Measurements from ENCODE around the gene CHCHD6.
A peak's percentile ranks its signal among the peaks of the same experiment; 100 is the strongest.

The CHCHD6 gene, protein sequence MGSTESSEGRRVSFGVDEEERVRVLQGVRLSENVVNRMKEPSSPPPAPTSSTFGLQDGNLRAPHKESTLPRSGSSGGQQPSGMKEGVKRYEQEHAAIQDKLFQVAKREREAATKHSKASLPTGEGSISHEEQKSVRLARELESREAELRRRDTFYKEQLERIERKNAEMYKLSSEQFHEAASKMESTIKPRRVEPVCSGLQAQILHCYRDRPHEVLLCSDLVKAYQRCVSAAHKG

DNA sequence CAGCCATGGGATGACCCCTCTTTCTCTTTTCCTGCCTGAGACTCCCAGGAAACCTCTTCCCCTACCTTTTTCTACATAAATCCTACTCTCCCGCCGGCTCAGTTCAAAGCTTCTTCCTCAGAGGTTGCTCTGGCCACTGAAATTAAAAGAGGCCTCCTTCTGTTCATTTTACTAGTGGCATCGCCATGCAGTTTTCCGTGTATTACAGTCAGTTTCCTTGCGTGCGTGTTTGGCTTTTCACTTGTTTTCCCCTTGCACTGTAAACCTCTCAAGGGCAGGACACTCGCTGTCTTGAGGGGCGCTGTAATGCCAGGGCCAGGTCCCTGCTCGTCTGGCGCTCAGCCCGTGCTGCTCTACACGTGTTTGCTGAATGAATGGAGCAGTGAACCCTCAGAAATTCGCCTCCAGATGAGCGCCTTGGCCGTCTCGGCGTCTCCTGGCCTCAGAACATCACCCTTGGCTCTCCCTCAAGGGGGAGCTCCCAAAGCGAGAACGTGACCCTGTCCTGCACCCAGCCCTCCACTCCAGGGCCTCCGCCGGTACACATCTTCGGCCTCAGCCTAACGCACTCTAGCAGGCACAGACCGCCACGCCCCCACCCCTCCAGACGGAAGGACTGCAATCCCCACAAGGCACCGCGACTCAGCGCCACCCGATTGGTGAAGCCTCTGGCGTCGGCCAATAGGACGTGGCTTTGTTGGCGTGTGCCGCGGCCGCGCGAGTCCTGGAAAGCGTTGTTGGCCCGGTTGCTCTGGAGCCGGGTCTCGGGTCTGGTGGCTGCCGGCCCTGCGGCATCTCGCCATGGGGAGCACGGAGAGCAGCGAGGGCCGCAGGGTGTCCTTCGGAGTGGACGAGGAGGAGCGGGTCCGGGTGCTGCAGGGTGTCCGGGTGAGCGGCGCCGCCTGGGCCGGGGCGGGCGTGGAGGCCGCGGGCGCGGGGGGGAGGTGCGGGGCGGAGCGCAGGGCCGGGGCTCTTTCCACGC lies at the start of gene CHCHD6:
Gene CHCHD6 (plus strand): TSS at position 729 of the 982 bp plus-strand sequence. CDS start 73 bp downstream, at position 802.
- Histone ChIP-seq H3K27me3 (ENCODE audit: insufficient read depth, low read length) (no peaks in the 10 kb centered on the region), H2AFZ (ENCODE audit: low read depth, low read length) (peak within 1 kb of the TSS; percentile 33), H3K4me3 (ENCODE audit: low read length) (peak within 1 kb of the TSS; percentile 75), H3K9me3 (ENCODE audit: low read length) (no peaks in the 10 kb centered on the region), H3K4me1 (ENCODE audit: insufficient read depth, low read length) (peaks cover 6% of the 10 kb centered on the region), H3K36me3 (ENCODE audit: insufficient read depth, low read length) (no peaks in the 10 kb centered on the region)

DNA sequence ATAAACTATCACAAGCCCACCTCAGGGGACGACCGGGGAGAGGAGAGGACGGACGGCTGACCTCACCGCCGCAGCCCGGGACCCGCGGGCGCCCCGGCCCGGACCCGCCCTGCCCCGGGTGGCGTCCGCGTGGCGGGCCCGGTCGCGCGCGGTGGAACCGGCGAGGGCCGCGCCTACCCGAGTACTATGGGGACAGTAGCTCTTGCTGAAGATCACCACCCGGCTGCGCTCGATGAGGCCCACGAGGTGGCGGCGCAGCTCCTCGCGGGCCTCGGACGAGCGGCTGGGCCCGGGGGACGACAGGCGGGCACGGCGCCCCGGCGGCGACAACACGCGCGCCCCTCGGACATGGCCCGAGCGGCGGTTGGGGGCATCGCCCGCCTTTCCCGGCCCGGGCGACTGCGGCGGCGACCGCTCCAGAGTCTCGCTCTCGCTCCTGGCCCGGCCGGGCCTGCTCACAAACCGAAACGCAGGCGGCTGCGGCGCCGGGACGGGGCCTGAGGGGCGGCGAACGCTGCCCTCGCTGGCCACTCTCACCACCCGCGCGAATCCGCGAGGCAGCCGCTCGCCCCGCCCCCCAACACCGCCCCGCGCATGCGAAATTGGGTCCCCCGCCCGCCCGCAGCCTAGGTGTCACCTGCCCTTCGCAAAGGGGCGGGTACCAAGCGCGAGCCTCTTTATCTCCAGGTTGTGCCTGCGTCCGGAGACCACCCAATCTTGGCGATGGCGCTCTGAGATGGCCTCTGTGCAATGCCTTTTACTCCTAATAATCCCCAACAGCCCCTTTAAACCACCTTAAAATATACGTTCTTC lies 49.3 kb upstream of the CHCHD6 start, which contains the start of gene TXNRD3:
Gene TXNRD3 (minus strand): TSS at position 554 of the 813 bp plus-strand sequence.
- H3K4me3 ChIP-seq (ENCODE audit: low read length), result peak within 1 kb of the TSS; percentile 79
- peak within 1 kb of the TSS; percentile 99 for H2AFZ ChIP-seq (ENCODE audit: low read depth, low read length)
- no peaks in the 10 kb centered on the region for H3K9me3 ChIP-seq (ENCODE audit: low read length)
- H3K36me3 ChIP-seq (ENCODE audit: insufficient read depth, low read length), result no peaks in the 10 kb centered on the region
- peaks cover 4% of the 10 kb centered on the region for H3K4me1 ChIP-seq (ENCODE audit: insufficient read depth, low read length)
- H3K27me3 ChIP-seq (ENCODE audit: insufficient read depth, low read length), result no peaks in the 10 kb centered on the region

- Histone ChIP-seq H3K4me3 (ENCODE audit: low read length) (no peak overlapping the region), H3K4me1 (ENCODE audit: insufficient read depth, low read length) (peaks cover 4% of the 10 kb centered on the region), H2AFZ (ENCODE audit: low read depth, low read length) (no peak overlapping the region), H3K9me3 (ENCODE audit: low read length) (no peaks in the 10 kb centered on the region), H3K36me3 (ENCODE audit: insufficient read depth, low read length) (no peaks in the 10 kb centered on the region), H3K27me3 (ENCODE audit: insufficient read depth, low read length) (no peaks in the 10 kb centered on the region)
Measured at GRCh38 chr3:126655887-126656286, 48.2 kb upstream of the CHCHD6 start.

DNA sequence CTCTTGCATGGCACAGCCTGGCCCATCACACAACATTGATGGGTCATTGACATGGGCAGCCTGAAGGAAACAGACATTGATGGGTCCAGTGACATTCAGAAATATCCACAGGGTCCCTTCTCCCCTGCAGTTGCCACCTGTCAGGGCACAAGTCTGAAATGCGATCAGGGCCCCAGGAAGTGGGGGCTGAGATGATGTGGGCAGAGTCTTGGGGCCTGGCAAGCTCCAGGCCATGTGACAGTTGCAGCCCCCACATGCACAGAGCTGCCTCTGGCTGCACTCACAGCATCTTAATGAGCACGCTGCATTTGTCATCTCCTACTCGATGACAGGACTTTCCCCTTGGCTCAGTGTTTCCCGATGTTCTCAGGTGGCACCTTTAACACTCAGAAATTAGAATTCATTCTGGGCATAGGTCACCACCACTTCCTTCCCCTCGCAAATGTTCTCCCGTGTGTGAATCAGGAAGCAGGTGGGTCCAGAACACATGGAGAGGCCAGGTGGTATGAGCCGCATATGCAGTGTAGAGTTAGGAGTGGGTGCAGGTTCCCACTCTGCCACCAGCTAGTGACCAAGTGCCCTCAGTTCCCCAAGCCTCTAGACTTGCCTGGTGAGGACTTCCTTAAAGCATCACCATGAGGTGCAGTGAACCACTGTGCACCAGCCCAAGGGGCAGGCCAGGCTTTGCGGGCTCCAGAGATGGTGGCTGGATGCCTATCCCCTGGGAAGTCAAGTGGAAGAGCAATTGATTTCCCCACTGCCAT lies 47.5 kb upstream of the CHCHD6 start:
- Histone ChIP-seq H3K27me3 (ENCODE audit: insufficient read depth, low read length) (no peaks in the 10 kb centered on the region), H3K36me3 (ENCODE audit: insufficient read depth, low read length) (no peaks in the 10 kb centered on the region), H3K9me3 (ENCODE audit: low read length) (peaks cover 3% of the 10 kb centered on the region), H3K4me1 (ENCODE audit: insufficient read depth, low read length) (peaks cover 4% of the 10 kb centered on the region), H2AFZ (ENCODE audit: low read depth, low read length) (no peak overlapping the region), H3K4me3 (ENCODE audit: low read length) (no peak overlapping the region)

DNA sequence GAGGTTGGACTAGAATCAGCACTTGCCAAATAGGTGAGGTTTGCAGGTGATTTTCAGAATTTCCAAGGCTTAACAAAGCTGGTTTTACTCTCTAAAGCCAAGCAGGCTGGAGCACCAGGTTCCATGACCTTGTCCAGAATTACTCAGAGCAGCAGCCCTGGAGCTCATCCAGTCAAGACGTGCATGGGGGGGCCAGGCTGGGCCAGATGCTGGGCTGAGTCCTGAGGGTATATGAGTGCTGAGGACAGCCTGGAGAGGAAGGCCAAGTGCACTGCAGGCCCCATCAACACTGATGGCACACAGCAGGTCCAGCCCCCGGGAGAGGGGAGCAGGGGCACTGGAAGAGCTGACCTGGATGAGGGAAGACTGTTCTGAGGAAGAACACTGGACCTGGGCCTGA lies 46.1 kb upstream of the CHCHD6 start:
- Histone ChIP-seq H3K36me3 (ENCODE audit: insufficient read depth, low read length) (no peaks in the 10 kb centered on the region), H3K27me3 (ENCODE audit: insufficient read depth, low read length) (peaks cover 4% of the 10 kb centered on the region), H3K9me3 (ENCODE audit: low read length) (peaks cover 5% of the 10 kb centered on the region), H3K4me1 (ENCODE audit: insufficient read depth, low read length) (peaks cover 4% of the 10 kb centered on the region), H2AFZ (ENCODE audit: low read depth, low read length) (no peak overlapping the region), H3K4me3 (ENCODE audit: low read length) (no peak overlapping the region)

- Histone ChIP-seq H3K36me3 (ENCODE audit: insufficient read depth, low read length) (no peaks in the 10 kb centered on the region), H3K4me3 (ENCODE audit: low read length) (no peak overlapping the region), H3K27me3 (ENCODE audit: insufficient read depth, low read length) (peaks cover 9% of the 10 kb centered on the region), H2AFZ (ENCODE audit: low read depth, low read length) (no peak overlapping the region), H3K4me1 (ENCODE audit: insufficient read depth, low read length) (peaks cover 4% of the 10 kb centered on the region), H3K9me3 (ENCODE audit: low read length) (peaks cover 5% of the 10 kb centered on the region)
Measured at GRCh38 chr3:126658584-126658983, 45.5 kb upstream of the CHCHD6 start.

DNA sequence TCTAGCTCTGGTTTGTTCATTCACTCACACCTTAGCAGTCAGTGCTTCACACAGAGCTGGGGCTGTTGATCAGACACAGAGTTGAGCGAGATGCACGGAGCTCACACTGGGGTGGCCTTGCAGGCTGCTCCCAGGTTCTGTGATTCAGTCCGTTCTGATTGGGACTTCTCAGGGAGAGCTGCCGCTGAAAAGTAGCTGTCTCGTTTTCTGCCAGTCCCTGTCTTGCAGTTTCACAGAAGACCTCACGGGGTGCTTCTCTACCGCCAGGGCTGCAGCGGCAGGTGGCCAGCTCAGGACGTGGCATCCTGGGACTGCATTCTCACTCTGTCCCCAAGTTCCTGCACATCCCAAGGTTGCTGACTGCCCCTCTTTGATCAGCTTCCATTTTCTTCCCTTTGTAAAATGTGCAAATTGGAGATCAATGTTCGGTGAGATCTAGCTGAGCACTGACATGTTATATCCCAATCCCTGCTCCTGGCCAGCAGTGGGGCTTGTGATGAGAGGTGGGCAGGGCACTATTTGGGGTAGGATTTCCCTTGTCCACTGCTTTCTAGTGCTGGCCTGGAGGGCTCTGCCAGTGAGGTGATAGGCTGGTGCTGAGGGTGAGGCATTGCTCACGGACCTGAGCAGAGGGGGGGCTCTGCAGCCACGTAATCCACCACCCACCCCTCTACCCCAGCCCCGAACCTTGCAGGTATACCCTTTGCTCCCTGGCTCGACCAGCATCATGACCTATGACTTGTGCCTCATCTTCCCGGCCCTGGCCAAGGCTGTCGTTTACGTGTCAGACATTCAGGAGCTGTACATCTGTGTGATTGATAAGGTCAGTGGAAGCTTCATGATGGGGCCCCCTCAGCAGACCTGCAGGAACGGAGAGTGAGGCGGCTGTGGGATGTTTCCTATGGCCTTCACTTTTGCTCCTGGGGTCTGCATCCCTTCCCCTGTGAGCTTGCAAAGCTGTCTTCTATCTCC lies 43.8 kb upstream of the CHCHD6 start:
- peaks cover 9% of the 10 kb centered on the region for H3K27me3 ChIP-seq (ENCODE audit: insufficient read depth, low read length)
- H3K4me1 ChIP-seq (ENCODE audit: insufficient read depth, low read length), result no peaks in the 10 kb centered on the region
- H3K36me3 ChIP-seq (ENCODE audit: insufficient read depth, low read length), result no peaks in the 10 kb centered on the region
- no peak overlapping the region for H3K4me3 ChIP-seq (ENCODE audit: low read length)
- H2AFZ ChIP-seq (ENCODE audit: low read depth, low read length), result no peak overlapping the region
- H3K9me3 ChIP-seq (ENCODE audit: low read length), result peaks cover 5% of the 10 kb centered on the region

DNA sequence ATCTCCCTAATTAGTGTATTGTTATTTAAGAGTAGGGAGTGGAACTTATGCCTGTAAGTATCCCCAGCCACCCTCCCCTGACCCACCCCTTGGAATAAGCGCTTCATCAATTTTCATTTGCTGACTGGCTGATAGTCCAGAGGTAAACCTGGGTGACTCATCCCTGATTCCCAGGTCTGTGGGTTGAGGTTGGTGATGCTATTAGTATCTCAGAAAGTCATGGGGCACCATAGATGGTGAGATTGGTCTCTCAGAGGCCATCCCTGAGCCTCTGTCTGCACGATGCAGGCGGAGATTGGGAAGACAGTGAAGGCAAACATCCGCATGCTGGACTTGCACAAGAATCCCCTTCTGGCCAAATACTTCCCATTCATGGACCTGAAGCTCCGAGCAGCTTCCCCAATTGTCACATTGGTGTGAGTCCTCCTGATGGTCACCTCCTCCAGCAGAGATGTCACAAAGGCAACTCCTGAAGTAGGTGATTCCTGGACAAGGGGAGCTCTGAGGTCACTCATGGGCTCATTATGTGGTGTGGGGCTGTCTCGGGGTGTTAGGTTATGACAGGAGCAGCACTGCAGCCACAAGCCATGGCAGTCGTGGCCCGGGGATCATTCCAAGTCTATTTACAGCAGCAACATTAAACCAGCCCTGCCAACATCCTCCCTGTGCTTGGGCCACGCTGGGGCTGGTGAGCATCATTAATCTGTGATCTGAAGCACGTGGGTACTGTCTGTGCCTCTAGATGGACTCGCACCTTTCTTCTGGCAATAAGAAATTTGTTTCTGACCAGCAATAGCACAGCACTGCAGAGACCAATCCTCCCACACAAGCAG lies 42.3 kb upstream of the CHCHD6 start:
- peaks cover 5% of the 10 kb centered on the region for H3K9me3 ChIP-seq (ENCODE audit: low read length)
- H3K4me1 ChIP-seq (ENCODE audit: insufficient read depth, low read length), result no peaks in the 10 kb centered on the region
- H3K27me3 ChIP-seq (ENCODE audit: insufficient read depth, low read length), result peaks cover 9% of the 10 kb centered on the region
- no peaks in the 10 kb centered on the region for H3K36me3 ChIP-seq (ENCODE audit: insufficient read depth, low read length)
- H2AFZ ChIP-seq (ENCODE audit: low read depth, low read length), result no peak overlapping the region
- H3K4me3 ChIP-seq (ENCODE audit: low read length), result no peak overlapping the region

- peaks cover 10% of the 10 kb centered on the region for H3K27me3 ChIP-seq (ENCODE audit: insufficient read depth, low read length)
- no peak overlapping the region for H3K4me3 ChIP-seq (ENCODE audit: low read length)
- H2AFZ ChIP-seq (ENCODE audit: low read depth, low read length), result no peak overlapping the region
- H3K9me3 ChIP-seq (ENCODE audit: low read length), result peaks cover 5% of the 10 kb centered on the region
- H3K36me3 ChIP-seq (ENCODE audit: insufficient read depth, low read length), result no peaks in the 10 kb centered on the region
- H3K4me1 ChIP-seq (ENCODE audit: insufficient read depth, low read length), result no peaks in the 10 kb centered on the region
Measured at GRCh38 chr3:126663257-126663656, 40.8 kb upstream of the CHCHD6 start.

DNA sequence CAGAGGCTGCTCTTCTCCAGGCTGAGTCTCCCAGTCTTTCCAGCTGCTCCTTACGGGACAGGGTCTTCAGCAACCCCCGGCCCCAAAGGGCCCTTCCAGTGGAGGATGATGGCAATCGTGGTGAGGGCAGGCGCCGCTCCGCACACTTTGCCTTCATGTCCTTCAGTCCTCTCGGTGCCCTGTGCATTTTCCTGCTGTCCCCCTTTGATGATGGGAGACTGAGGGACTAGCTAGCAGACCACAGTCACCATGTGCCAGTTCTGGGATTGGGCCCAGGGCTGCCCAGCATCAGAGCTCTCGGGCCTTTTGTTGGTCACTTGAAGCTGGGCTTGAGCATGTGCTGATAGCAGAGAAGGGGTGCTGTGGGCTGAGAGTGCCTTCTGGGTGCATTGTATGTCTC lies 40.3 kb upstream of the CHCHD6 start:
- H3K36me3 ChIP-seq (ENCODE audit: insufficient read depth, low read length), result no peaks in the 10 kb centered on the region
- H2AFZ ChIP-seq (ENCODE audit: low read depth, low read length), result no peak overlapping the region
- peaks cover 10% of the 10 kb centered on the region for H3K27me3 ChIP-seq (ENCODE audit: insufficient read depth, low read length)
- no peaks in the 10 kb centered on the region for H3K4me1 ChIP-seq (ENCODE audit: insufficient read depth, low read length)
- H3K4me3 ChIP-seq (ENCODE audit: low read length), result no peak overlapping the region
- peaks cover 5% of the 10 kb centered on the region for H3K9me3 ChIP-seq (ENCODE audit: low read length)

All from neuron (in vitro differentiated cells).